ENCODE data around the gene SMG5.

GRCh38 chr1:156286061-156286460, 3.4 kb upstream of the SMG5 start:
- no peak for TF ChIP-seq CTCF (IDR thresholded peaks at IDR 0.05)
- TF ChIP-seq POLR2A (IDR thresholded peaks at IDR 0.05; ENCODE audit: low read depth): no peak

All from esophagus muscularis mucosa (tissue), 3 donors.